Uterus (tissue), 4 donors: ENCODE data around the gene GSG1L. TPM values are rescaled to one million over a fixed set of nuclear protein-coding genes. Genes with fewer than 3 reads are reported as not detected.
A peak's percentile ranks its signal among the peaks of the same experiment; 100 is the strongest.

Experiments
- DNase-seq, 2 donors: peaks; one replicate each; pipeline ENCODE4 v3.0.0-alpha.2; 2019 to 2020
- H3K27ac ChIP-seq, 2 donors: fragments of 200-600 bp; sonication (generic); 1 replicate in 1 of 2; 2 replicates in 1 of 2; pipeline ENCODE4 v1.5.1; 2016 to 2018
- H3K27me3 ChIP-seq, 2 donors: fragments of 200-600 bp; sonication (generic); one replicate each; pipeline ENCODE4 v1.5.1; 2018 to 2019; ENCODE audit warnings: control low read depth in 1 of 2
- H3K36me3 ChIP-seq, 2 donors: fragments of 200-600 bp; sonication (generic); one replicate each; pipeline ENCODE4 v1.5.1; 2019; ENCODE audit warnings: control low read depth in 1 of 2
- H3K4me1 ChIP-seq, 2 donors: fragments of 200-600 bp; sonication (generic); one replicate each; pipeline ENCODE4 v1.5.1; 2018 to 2019; ENCODE audit warnings: control low read depth in 1 of 2
- H3K4me3 ChIP-seq, 2 donors: fragments of 200-600 bp; sonication (generic); 1 replicate in 1 of 2; 2 replicates in 1 of 2; pipeline ENCODE4 v1.5.1; 2018 to 2019; ENCODE audit warnings: mild to moderate bottlenecking in 1 of 2
- H3K9me3 ChIP-seq, 2 donors: fragments of 200-600 bp; sonication (generic); one replicate each; pipeline ENCODE4 v1.5.1; 2019; ENCODE audit warnings: control low read depth in 1 of 2
- CTCF ChIP-seq, 4 experiments: fragments of 200-600 bp in 2 of 4; fragments of 450-650 bp in 2 of 4; sonication (generic) in 2 of 4; IDR thresholded peaks; one replicate each; pipeline ENCODE4 v1.5.1; 2016 to 2019; ENCODE audit warnings: antibody characterized with exemption in 4 of 4, mild to moderate bottlenecking in 2 of 4, moderate library complexity in 1 of 4
- POLR2A ChIP-seq, 2 donors: fragments of 450-650 bp; IDR thresholded peaks; one replicate each; pipeline ENCODE4 v1.6.1; 2016; ENCODE audit warnings: antibody characterized with exemption in 2 of 2, mild to moderate bottlenecking in 1 of 2, moderate library complexity in 1 of 2
- intact Hi-C: fragments of 100-400 bp; cut with DNase I; formaldehyde crosslinking; loops from one replicate; pipeline ENCODE4 v1.15.1; 2023; ENCODE audit warnings: low total_unique reads
- total RNA-seq, 4 donors: library from RNA; depleted of rRNA in 3 of 4; stranded (reverse); fragments of >200 nt in 3 of 4; gene quantifications; one replicate each; pipeline versions ENCODE4 v1.1.0 to v1.2.4, GENCODE V29; 2014 to 2023
- donor health status: DM: yes; HTN: yes; CAD: no.

The GSG1L gene
- total RNA-seq, 4 donors from 2014 or later = 0.24 to 0.35 TPM; not detected in 2

GRCh38 chr16:27751676-27752075, 311.8 kb downstream of the GSG1L start:
- DNase-seq = no peak
- Histone ChIP-seq H3K27ac (no peak overlapping the region), H3K27me3 (no peaks in the 10 kb centered on the region), H3K4me1 (no peaks in the 10 kb centered on the region), H3K9me3 (no peaks in the 10 kb centered on the region), H3K36me3 (no peaks in the 10 kb centered on the region), H3K4me3 (no peak overlapping the region)
- no peak for TF ChIP-seq POLR2A (IDR thresholded peaks at IDR 0.05)
- no peak for TF ChIP-seq CTCF (IDR thresholded peaks at IDR 0.05)
- intact Hi-C loops = no loop called here

- Histone ChIP-seq H3K27me3 (no peaks in the 10 kb centered on the region), H3K36me3 (no peaks in the 10 kb centered on the region), H3K27ac (no peak overlapping the region), H3K4me1 (no peaks in the 10 kb centered on the region), H3K9me3 (no peaks in the 10 kb centered on the region), H3K4me3 (no peak overlapping the region)
- TF ChIP-seq CTCF (IDR thresholded peaks at IDR 0.05) (no peak), POLR2A (IDR thresholded peaks at IDR 0.05) (no peak)
- no peak for DNase-seq
- intact Hi-C loops = no loop called here
Observed at GRCh38 chr16:27751233-27751632, 312.3 kb downstream of the GSG1L start.

- TF ChIP-seq POLR2A (IDR thresholded peaks at IDR 0.05) = no peak
Observed at GRCh38 chr16:27749946-27750345, 313.6 kb downstream of the GSG1L start.

GRCh38 chr16:27749547-27749875, 314.0 kb downstream of the GSG1L start:
- H3K9me3 ChIP-seq = no peaks in the 10 kb centered on the region
- H3K4me3 ChIP-seq = no peak overlapping the region
- H3K36me3 ChIP-seq = no peaks in the 10 kb centered on the region
- no peak for DNase-seq
- no peaks in the 10 kb centered on the region for H3K4me1 ChIP-seq
- intact Hi-C loops = loop anchor here (10.0 kb wide), 1 partner anchor 55 kb away; no protein-coding TSS in a partner anchor
- H3K27me3 ChIP-seq = no peaks in the 10 kb centered on the region
- TF ChIP-seq POLR2A (IDR thresholded peaks at IDR 0.05) (no peak), CTCF (IDR thresholded peaks at IDR 0.05) (no peak)
- H3K27ac ChIP-seq = no peak overlapping the region

More at GRCh38 chr16:27749946-27750345, 313.6 kb downstream of the GSG1L start:
- Histone ChIP-seq H3K27ac (no peak overlapping the region), H3K9me3 (no peaks in the 10 kb centered on the region), H3K4me3 (no peak overlapping the region), H3K36me3 (no peaks in the 10 kb centered on the region), H3K27me3 (no peaks in the 10 kb centered on the region), H3K4me1 (no peaks in the 10 kb centered on the region)
- intact Hi-C loops = loop anchor here (10.0 kb wide), 1 partner anchor 55 kb away; no protein-coding TSS in a partner anchor
- DNase-seq = no peak

GRCh38 chr16:27748868-27749546, 314.5 kb downstream of the GSG1L start:
- H3K27ac ChIP-seq = no peak overlapping the region

More at GRCh38 chr16:27748868-27749546, 314.5 kb downstream of the GSG1L start:
- Histone ChIP-seq H3K9me3 (no peaks in the 10 kb centered on the region), H3K4me1 (no peaks in the 10 kb centered on the region), H3K4me3 (no peak overlapping the region), H3K36me3 (no peaks in the 10 kb centered on the region), H3K27me3 (no peaks in the 10 kb centered on the region)
- peak; percentile 30 to 42 for DNase-seq
- TF ChIP-seq CTCF (IDR thresholded peaks at IDR 0.05) (peak in 3 of 4 experiments; percentile 5 to 26 (median 19)), POLR2A (IDR thresholded peaks at IDR 0.05) (no peak)
- intact Hi-C loops = loop anchor here (10.0 kb wide), 1 partner anchor 54 kb away; no protein-coding TSS in a partner anchor
